ENCODE measurements around the gene MEOX1. TPM values are rescaled to one million over a fixed set of nuclear protein-coding genes. Genes with fewer than 3 reads are reported as not detected.

MEOX1 gene
- total RNA-seq, 6 donors from 2014 or later: 0.98 to 3.0 (median 1.6) TPM; not detected in 3

DNA sequence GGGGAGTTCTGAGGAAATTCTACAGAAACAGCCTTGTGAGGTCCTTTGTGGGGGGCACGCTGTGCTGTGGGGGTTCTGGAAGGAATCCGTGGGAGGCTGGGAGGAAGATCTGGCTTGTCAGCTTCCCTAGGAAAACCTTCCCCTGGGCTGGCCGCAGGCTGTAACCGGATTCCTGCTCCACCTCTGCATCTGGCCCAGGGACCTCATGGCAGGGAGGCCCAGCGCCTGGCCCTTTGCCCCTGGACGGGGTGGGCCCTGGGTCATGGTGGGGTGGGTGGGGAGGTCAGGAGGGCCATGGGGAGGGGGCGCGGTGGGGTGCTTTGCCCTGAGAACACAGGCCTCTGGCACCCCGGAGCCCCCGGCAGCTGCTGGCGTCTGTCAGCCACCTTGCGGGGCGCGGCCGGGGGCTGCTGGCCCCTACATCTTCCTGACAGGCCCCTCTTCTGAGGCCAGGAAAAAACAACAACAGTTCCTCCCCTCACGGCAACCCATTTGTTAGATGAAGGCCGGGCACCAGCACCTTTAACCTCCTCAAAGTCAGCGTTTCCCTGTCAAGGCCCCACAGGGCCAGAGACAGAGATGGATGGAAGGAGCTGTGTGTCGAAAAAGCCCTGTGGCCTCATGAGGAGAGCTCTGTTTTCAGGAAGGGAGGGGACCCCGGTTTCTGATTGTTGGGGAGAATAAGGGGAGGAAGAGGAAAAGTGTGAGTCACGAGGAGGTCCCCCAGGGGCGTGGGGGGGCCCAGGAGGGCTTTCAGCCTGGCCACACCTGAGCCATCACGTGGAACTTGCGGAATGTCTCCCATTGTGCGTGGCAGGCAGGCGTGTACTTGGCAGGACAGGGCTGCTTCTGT lies 3.6 kb upstream of the MEOX1 start:
- DNase-seq: no peak
- H3K27me3 ChIP-seq: no peaks in the 10 kb centered on the region
- no peak for TF ChIP-seq POLR2AphosphoS5 (IDR thresholded peaks at IDR 0.05)
- no peak for TF ChIP-seq POLR2A (IDR thresholded peaks at IDR 0.05)
- no peak for TF ChIP-seq EP300 (IDR thresholded peaks at IDR 0.05)
- TF ChIP-seq, protein P1, sequence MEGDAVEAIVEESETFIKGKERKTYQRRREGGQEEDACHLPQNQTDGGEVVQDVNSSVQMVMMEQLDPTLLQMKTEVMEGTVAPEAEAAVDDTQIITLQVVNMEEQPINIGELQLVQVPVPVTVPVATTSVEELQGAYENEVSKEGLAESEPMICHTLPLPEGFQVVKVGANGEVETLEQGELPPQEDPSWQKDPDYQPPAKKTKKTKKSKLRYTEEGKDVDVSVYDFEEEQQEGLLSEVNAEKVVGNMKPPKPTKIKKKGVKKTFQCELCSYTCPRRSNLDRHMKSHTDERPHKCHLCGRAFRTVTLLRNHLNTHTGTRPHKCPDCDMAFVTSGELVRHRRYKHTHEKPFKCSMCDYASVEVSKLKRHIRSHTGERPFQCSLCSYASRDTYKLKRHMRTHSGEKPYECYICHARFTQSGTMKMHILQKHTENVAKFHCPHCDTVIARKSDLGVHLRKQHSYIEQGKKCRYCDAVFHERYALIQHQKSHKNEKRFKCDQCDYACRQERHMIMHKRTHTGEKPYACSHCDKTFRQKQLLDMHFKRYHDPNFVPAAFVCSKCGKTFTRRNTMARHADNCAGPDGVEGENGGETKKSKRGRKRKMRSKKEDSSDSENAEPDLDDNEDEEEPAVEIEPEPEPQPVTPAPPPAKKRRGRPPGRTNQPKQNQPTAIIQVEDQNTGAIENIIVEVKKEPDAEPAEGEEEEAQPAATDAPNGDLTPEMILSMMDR (IDR thresholded peaks at IDR 0.05): no peak
- no peaks in the 10 kb centered on the region for H3K36me3 ChIP-seq
- peaks cover 0 to 7% (median 6%) of the 10 kb centered on the region in 4 donors for H3K4me1 ChIP-seq
- ATAC-seq (ENCODE audit: low FRiP score in 2 of 2): peak in 1 of 2 donors; percentile 21
- H3K9me3 ChIP-seq: no peaks in the 10 kb centered on the region
- H3K4me3 ChIP-seq: no peak overlapping the region
- peak overlapping the region in 1 of 4 donors; percentile 5 for H3K27ac ChIP-seq
- 74 to 78% methylated on average over 12 to 26 of the region's 26 CpGs for WGBS, 2 donors

GRCh38 chr17:43664096-43664495 lies 2.4 kb upstream of the MEOX1 start:
- H3K9me3 ChIP-seq: no peaks in the 10 kb centered on the region
- H3K36me3 ChIP-seq: no peaks in the 10 kb centered on the region
- no peak for DNase-seq
- H3K4me3 ChIP-seq: no peak overlapping the region
- peaks cover 0 to 7% (median 0%) of the 10 kb centered on the region in 4 donors for H3K4me1 ChIP-seq
- no peaks in the 10 kb centered on the region for H3K27me3 ChIP-seq
- TF ChIP-seq, protein P1 (IDR thresholded peaks at IDR 0.05): no peak
- TF ChIP-seq POLR2A (IDR thresholded peaks at IDR 0.05): no peak
- no peak for ATAC-seq (ENCODE audit: low FRiP score in 2 of 2)
- no peak overlapping the region for H3K27ac ChIP-seq
- WGBS, 2 donors: 88 to 94% methylated on average over 12 of the region's 12 CpGs

DNA sequence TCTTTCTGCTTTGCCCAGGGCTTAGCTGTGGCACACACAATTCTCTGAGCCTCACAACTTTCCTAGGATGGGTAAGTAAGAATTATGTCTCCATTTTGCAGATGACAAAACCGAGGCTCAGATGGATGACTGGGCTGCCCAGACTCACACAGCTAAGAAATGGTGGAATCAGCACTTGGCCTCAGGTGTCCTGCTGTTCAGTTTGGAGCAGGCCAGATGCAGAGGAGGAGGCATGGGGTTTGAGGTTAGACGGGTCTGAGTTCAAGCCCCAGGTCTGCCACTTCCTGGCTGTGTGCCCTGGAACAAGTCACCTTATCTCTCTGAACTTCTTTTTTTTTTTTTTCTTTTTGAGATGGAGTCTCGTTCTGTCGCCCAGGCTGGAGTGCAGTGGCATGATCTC lies 1.7 kb upstream of the MEOX1 start:
- Histone ChIP-seq H3K36me3 (no peaks in the 10 kb centered on the region), H3K27me3 (no peaks in the 10 kb centered on the region), H3K27ac (no peak overlapping the region), H3K9me3 (no peaks in the 10 kb centered on the region), H3K4me3 (no peak overlapping the region), H3K4me1 (peaks cover 0 to 7% (median 0%) of the 10 kb centered on the region in 4 donors)
- ATAC-seq (ENCODE audit: low FRiP score in 2 of 2) (no peak), DNase-seq (no peak)
- TF ChIP-seq EP300 (IDR thresholded peaks at IDR 0.05): no peak
- no peak for TF ChIP-seq POLR2AphosphoS5 (IDR thresholded peaks at IDR 0.05)
- no peak for TF ChIP-seq POLR2A (IDR thresholded peaks at IDR 0.05)
- TF ChIP-seq, protein P1 (IDR thresholded peaks at IDR 0.05): no peak
- 85 to 86% methylated on average over 4 of the region's 4 CpGs for WGBS, 2 donors

DNA sequence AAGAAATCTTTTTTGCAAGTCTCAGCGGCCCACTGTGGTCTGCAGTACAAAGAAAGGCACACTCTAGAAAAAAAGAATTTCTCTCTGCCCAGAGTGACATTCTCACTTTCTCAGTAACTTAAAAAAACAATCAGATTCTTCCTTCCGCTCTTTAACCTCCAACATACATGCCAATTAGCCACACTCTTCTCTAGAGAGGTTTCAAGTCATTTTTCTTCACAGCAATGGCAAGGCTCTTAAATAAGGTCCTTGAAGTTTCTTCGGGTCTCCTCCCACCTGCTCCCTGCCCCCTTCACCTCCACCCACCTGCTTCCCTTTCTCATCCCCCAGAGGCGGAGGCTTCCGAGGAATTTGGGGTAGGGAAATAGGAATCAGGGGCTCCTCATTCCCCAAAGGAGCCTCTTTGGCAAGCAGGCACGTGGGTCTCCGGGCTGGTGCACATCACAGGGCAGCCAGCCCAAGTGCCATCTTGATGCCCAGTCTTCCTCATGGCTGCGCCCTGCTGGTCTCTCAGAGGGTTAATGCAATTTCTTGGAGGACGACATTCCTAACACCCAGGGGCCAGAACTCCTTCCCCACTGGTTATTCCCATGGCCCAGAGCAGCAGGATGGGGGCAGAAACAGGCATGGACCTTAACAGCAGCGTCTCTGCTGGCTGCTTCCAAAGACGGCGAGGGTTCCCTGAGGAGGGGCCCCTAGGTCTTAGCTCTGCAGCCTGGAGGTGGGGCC lies 855 bp upstream of the MEOX1 start:
- 51 to 64% methylated on average over 10 to 12 of the region's 12 CpGs for WGBS, 2 donors
- Histone ChIP-seq H3K9me3 (no peaks in the 10 kb centered on the region), H3K27ac (no peak overlapping the region), H3K4me1 (peaks cover 0 to 7% (median 0%) of the 10 kb centered on the region in 4 donors), H3K36me3 (no peaks in the 10 kb centered on the region), H3K27me3 (no peaks in the 10 kb centered on the region), H3K4me3 (no peak overlapping the region)
- no peak for ATAC-seq (ENCODE audit: low FRiP score in 2 of 2)
- no peak for DNase-seq
- TF ChIP-seq POLR2AphosphoS5 (IDR thresholded peaks at IDR 0.05): no peak
- no peak for TF ChIP-seq EP300 (IDR thresholded peaks at IDR 0.05)
- no peak for TF ChIP-seq POLR2A (IDR thresholded peaks at IDR 0.05)
- TF ChIP-seq, protein P1 (IDR thresholded peaks at IDR 0.05): no peak
